HL-60 (cell line): ENCODE results near the gene RAMACL.

ENCODE experiments used
- CTCF ChIP-seq: IDR thresholded peaks from one replicate; pipeline ENCODE4 v1.5.1; 2011; ENCODE audit warnings: low read length, control low read depth, inconsistent platforms; ENCODE audit not compliant: insufficient read depth
- POLR2AphosphoS5 ChIP-seq: IDR thresholded peaks from 2 replicates; pipeline ENCODE4 v1.6.1; 2012; ENCODE audit warnings: low read depth
- SPI1 ChIP-seq: IDR thresholded peaks from 2 replicates; pipeline ENCODE4 v1.6.1; 2012; ENCODE audit warnings: low read depth, mild to moderate bottlenecking, borderline replicate concordance
- TF ChIP-seq, protein P1 (sequence below): IDR thresholded peaks from 2 replicates; pipeline ENCODE4 v1.6.1; 2012; ENCODE audit warnings: low read depth; ENCODE audit not compliant: insufficient replicate concordance

DNA sequence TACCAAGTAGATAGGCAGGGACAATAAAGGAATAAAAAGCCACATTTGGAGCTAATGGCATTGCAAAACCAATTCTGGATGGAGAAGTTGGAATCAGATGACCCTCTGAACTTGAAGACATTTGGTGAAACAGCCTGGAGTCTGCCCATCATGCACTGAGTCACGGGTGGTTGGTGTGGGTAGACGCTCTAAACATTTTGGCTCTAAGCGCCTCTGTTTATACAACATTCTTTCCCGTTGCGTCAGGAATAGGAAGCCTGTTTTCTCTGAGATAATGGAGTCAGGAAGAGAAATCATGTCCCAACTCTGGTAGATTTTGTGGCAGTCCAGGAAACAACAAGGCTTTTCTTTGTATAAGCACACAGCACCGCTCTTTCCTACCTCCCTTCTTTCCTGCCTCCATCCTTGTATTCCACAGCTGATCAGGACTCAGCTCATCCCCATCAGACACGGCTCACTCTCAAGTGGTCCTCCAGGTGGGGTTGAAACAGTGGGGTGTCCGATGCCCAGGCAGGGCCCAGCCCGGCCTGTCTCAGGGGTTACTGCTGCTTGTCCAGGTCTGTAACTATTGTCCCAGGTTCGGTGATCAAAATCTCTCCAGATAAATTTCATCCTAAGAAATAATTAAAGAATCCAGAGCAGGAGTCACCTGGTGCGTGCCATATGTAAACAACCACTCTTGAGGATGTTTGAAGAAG lies 12.1 kb upstream of the RAMACL start:
- no peak for TF ChIP-seq CTCF
- no peak for TF ChIP-seq SPI1
- TF ChIP-seq, protein P1, sequence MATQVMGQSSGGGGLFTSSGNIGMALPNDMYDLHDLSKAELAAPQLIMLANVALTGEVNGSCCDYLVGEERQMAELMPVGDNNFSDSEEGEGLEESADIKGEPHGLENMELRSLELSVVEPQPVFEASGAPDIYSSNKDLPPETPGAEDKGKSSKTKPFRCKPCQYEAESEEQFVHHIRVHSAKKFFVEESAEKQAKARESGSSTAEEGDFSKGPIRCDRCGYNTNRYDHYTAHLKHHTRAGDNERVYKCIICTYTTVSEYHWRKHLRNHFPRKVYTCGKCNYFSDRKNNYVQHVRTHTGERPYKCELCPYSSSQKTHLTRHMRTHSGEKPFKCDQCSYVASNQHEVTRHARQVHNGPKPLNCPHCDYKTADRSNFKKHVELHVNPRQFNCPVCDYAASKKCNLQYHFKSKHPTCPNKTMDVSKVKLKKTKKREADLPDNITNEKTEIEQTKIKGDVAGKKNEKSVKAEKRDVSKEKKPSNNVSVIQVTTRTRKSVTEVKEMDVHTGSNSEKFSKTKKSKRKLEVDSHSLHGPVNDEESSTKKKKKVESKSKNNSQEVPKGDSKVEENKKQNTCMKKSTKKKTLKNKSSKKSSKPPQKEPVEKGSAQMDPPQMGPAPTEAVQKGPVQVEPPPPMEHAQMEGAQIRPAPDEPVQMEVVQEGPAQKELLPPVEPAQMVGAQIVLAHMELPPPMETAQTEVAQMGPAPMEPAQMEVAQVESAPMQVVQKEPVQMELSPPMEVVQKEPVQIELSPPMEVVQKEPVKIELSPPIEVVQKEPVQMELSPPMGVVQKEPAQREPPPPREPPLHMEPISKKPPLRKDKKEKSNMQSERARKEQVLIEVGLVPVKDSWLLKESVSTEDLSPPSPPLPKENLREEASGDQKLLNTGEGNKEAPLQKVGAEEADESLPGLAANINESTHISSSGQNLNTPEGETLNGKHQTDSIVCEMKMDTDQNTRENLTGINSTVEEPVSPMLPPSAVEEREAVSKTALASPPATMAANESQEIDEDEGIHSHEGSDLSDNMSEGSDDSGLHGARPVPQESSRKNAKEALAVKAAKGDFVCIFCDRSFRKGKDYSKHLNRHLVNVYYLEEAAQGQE, result no peak
- no peak for TF ChIP-seq POLR2AphosphoS5
